ENCODE data around the gene TUBAL3. TPM values are rescaled to one million over a fixed set of nuclear protein-coding genes. Genes with fewer than 3 reads are reported as not detected.

The TUBAL3 gene
- total RNA-seq = 0.18 and 0.19 TPM in 2 replicates

DNA sequence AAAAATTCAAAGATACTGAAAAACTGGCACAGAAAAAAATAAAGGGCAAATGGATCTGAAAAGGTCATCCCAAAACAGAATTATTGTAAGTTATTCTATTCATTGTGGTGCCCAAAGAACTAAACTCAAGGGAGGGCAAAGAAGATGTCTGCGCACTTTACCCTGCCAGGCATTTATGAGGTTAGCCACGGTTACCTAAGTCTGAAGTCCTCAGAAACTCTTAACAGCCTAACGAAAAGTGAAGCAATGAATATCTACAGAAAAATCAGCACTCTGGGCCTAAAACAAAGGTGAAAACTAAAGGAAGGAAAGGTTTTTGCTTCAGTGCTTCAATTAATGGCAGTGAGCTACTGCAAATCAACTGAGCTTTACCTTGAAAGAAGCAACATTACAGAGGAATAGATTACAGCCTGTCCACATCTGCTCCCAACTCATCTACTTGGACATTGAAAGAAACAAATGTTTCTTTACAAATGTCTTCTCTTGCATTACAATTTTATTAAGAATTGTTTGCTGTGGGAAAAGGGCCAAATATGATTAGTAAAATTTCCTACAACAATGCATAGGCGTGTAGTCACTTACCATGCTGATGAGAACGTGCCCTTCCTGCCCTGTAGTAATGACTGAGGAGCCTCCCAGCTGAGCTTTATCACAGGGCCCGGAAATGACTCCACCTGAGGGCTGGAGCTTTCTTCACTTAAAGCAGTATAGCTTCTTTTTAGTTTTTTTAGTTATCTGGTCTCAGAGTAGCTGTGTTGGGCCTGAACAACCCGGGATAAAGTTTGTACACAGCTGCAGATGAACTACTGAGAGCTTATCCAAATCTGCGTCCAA lies at the start of gene TUBAL3:
Gene TUBAL3 (minus strand): TSS at position 621 of the 834 bp plus-strand sequence. CDS start 36 bp downstream, at position 585.

GRCh38 chr10:5412277-5412941 lies 7.8 kb upstream of the TUBAL3 start, which contains the start of gene NET1:
Gene NET1 (plus strand): TSS chr10:5412557. CDS start chr10:5412693, 136 bp downstream.

GRCh38 chr10:5364890-5365338 lies 39.7 kb downstream of the TUBAL3 start, which contains the start of gene UCN3:
Gene UCN3 (plus strand): TSS chr10:5364966. CDS start chr10:5373721, 8,755 bp downstream.

Other genes starting within 250 kb of the TUBAL3 start
- not detected in 2 replicates for gene AKR1C8, start 219.7 kb downstream of the TUBAL3 start, total RNA-seq
- gene AKR1C4, start 208.0 kb downstream of the TUBAL3 start, total RNA-seq = not detected in 2 replicates
- gene UCN3, start 39.9 kb downstream of the TUBAL3 start, total RNA-seq = not detected in 2 replicates
- 15.2 and 18.2 TPM in 2 replicates for gene NET1, start 7.7 kb upstream of the TUBAL3 start, total RNA-seq
- gene CALML5, start 94.7 kb upstream of the TUBAL3 start, total RNA-seq = not detected in 2 replicates
- not detected in 2 replicates for gene CALML3, start 120.1 kb upstream of the TUBAL3 start, total RNA-seq